WTC11 (cell line): Measurements from ENCODE around the gene HNF1A. TPM values are rescaled to one million over a fixed set of nuclear protein-coding genes. Genes with fewer than 3 reads are reported as not detected.

Source experiments
- ATAC-seq: fragments of 200-7000 bp; cut with Tn5 transposase; 2 replicates; pipeline ENCODE4 v1.10.0; 2021; ENCODE audit warnings: mild to moderate bottlenecking, moderate library complexity
- CTCF ChIA-PET: fragments of 300-600 bp; sonication (Branson Sonifier 250); formaldehyde crosslinking; loops from one replicate; lab custom pipeline; 2021; ENCODE audit warnings: antibody characterized with exemption; lab: Charles Lee
- POLR2A ChIA-PET: fragments of 350-600 bp; sonication (Branson Sonifier 250); formaldehyde crosslinking; loops from one replicate; lab custom pipeline; 2021; ENCODE audit warnings: antibody characterized with exemption; lab: Charles Lee
- DNase-seq: peaks from one replicate; pipeline ENCODE4 v3.0.0; 2021; ENCODE audit warnings: low spot score
- H3K27ac Mint-ChIP-seq: 2 replicates; pipeline ENCODE4 v1.8.0; 2021; ENCODE audit warnings: mixed read lengths
- H3K27me3 Mint-ChIP-seq: 2 replicates; pipeline ENCODE4 v1.8.0; 2021; ENCODE audit warnings: low read depth, mild to moderate bottlenecking, moderate library complexity, mixed read lengths
- H3K36me3 Mint-ChIP-seq: 2 replicates; pipeline ENCODE4 v1.8.0; 2021; ENCODE audit warnings: mixed read lengths
- H3K4me1 Mint-ChIP-seq: 2 replicates; pipeline ENCODE4 v1.8.0; 2022; ENCODE audit warnings: mixed read lengths
- H3K4me3 Mint-ChIP-seq: 2 replicates; pipeline ENCODE4 v1.8.0; 2021; ENCODE audit warnings: mild to moderate bottlenecking, moderate library complexity, mixed read lengths
- H3K9me3 Mint-ChIP-seq: 2 replicates; pipeline ENCODE4 v1.8.0; 2021; ENCODE audit warnings: mixed read lengths
- ATF6 ChIP-seq: sonication (generic); formaldehyde crosslinking; IDR thresholded peaks from 2 replicates; pipeline ENCODE4 v1.8.1; 2023; ENCODE audit warnings: mild to moderate bottlenecking, missing genetic modification reagents
- CREM ChIP-seq: sonication (generic); formaldehyde crosslinking; IDR thresholded peaks from 2 replicates; pipeline ENCODE4 v1.8.1; 2022; ENCODE audit warnings: mild to moderate bottlenecking, missing genetic modification reagents, moderate library complexity
- CTCF ChIP-seq: fragments of 200-600 bp; IDR thresholded peaks from 2 replicates; pipeline ENCODE4 v1.8.0; 2022; ENCODE audit warnings: antibody characterized with exemption
- FOXJ3 ChIP-seq: sonication (generic); formaldehyde crosslinking; IDR thresholded peaks from 2 replicates; pipeline ENCODE4 v1.9.0; 2021; ENCODE audit warnings: missing genetic modification reagents, mild to moderate bottlenecking, borderline replicate concordance
- FOXP4 ChIP-seq: sonication (generic); formaldehyde crosslinking; IDR thresholded peaks from 2 replicates; pipeline ENCODE4 v1.8.0; 2022; ENCODE audit warnings: mild to moderate bottlenecking, missing genetic modification reagents
- GRHL2 ChIP-seq: fragments of 250-450 bp; sonication (Bioruptor Pico); IDR thresholded peaks from 2 replicates; pipeline ENCODE4 v1.8.0; 2022; ENCODE audit warnings: mild to moderate bottlenecking, moderate library complexity; ENCODE audit not compliant: insufficient replicate concordance, severe bottlenecking
- HMGA2 ChIP-seq: fragments of 250-450 bp; sonication (Bioruptor Pico); IDR thresholded peaks from 2 replicates; pipeline ENCODE4 v1.4.0; 2021; ENCODE audit warnings: mild to moderate bottlenecking, moderate library complexity
- MAX ChIP-seq: sonication (generic); formaldehyde crosslinking; IDR thresholded peaks from 2 replicates; pipeline ENCODE4 v1.8.0; 2022; ENCODE audit warnings: mild to moderate bottlenecking, missing genetic modification reagents
- NFE2L1 ChIP-seq: sonication (generic); formaldehyde crosslinking; IDR thresholded peaks from 2 replicates; pipeline ENCODE4 v1.8.1; 2023; ENCODE audit warnings: missing genetic modification reagents
- NFYB ChIP-seq: sonication (generic); formaldehyde crosslinking; conservative IDR thresholded peaks from 2 replicates; pipeline ENCODE4 v1.8.0; 2022; ENCODE audit warnings: low read depth, missing genetic modification reagents
- PREB ChIP-seq: sonication (generic); formaldehyde crosslinking; IDR thresholded peaks from 2 replicates; pipeline ENCODE4 v1.8.1; 2022; ENCODE audit warnings: mild to moderate bottlenecking, missing genetic modification reagents, moderate library complexity, borderline replicate concordance
- TEAD1 ChIP-seq: sonication (generic); formaldehyde crosslinking; IDR thresholded peaks from 2 replicates; pipeline ENCODE4 v1.8.0; 2022; ENCODE audit warnings: mild to moderate bottlenecking, missing genetic modification reagents
- USF1 ChIP-seq: sonication (generic); formaldehyde crosslinking; IDR thresholded peaks from 2 replicates; pipeline ENCODE4 v1.8.0; 2022; ENCODE audit warnings: mild to moderate bottlenecking, missing genetic modification reagents
- ZNF232 ChIP-seq: sonication (generic); formaldehyde crosslinking; IDR thresholded peaks from 2 replicates; pipeline ENCODE4 v1.8.0; 2022; ENCODE audit warnings: mild to moderate bottlenecking, missing genetic modification reagents
- ZNF281 ChIP-seq: sonication (generic); formaldehyde crosslinking; IDR thresholded peaks from 2 replicates; pipeline ENCODE4 v1.8.0; 2023; ENCODE audit warnings: mild to moderate bottlenecking, missing genetic modification reagents
- ZNF416 ChIP-seq: fragments of 250-450 bp; sonication (Bioruptor Pico); IDR thresholded peaks from 2 replicates; pipeline ENCODE4 v1.9.0; 2021; ENCODE audit warnings: mild to moderate bottlenecking, inconsistent platforms
- ZNF532 ChIP-seq: fragments of 250-450 bp; sonication (Bioruptor Pico); IDR thresholded peaks from 2 replicates; pipeline ENCODE4 v1.9.0; 2021; ENCODE audit warnings: mild to moderate bottlenecking, borderline replicate concordance
- ZNF671 ChIP-seq: fragments of 250-450 bp; sonication (Bioruptor Pico); IDR thresholded peaks from 2 replicates; pipeline ENCODE4 v1.8.0; 2021; ENCODE audit warnings: mild to moderate bottlenecking
- total RNA-seq: library from RNA; stranded (reverse); gene quantifications from 3 replicates; pipeline ENCODE4 v1.2.3, GENCODE V29; 2021

The HNF1A gene
- total RNA-seq, 1 experiment from 2014 or later: not detected

GRCh38 chr12:121025442-121026226 is 47.3 kb downstream of the HNF1A start:
- ChIA-PET CTCF (interaction anchor here (1.1 to 1.4 kb wide), 2 partner anchors 9 to 20 kb away, joined by 3 to 4 read pairs; no protein-coding TSS in a partner anchor), POLR2A (no interaction called here)
- Mint-ChIP-seq H3K9me3 (no peaks in the 10 kb centered on the region), H3K27ac (no peak overlapping the region), H3K4me3 (no peak overlapping the region), H3K4me1 (peaks cover 5% of the 10 kb centered on the region), H3K27me3 (no peaks in the 10 kb centered on the region; the same call in 1 of the 2 replicates), H3K36me3 (no peaks in the 10 kb centered on the region)
- ATAC-seq (no peak), DNase-seq (no peak)
- TF ChIP-seq NFYB (CRISPR knock-in tag) (no peak), MAX (CRISPR knock-in tag) (no peak), NFE2L1 (no peak), ATF6 (CRISPR knock-in tag) (no peak), FOXJ3 (no peak), TEAD1 (CRISPR knock-in tag) (no peak), ZNF671 (CRISPR knock-in tag) (no peak), ZNF281 (CRISPR knock-in tag) (no peak), HMGA2 (CRISPR knock-in tag) (no peak), CTCF (no peak), CREM (CRISPR knock-in tag) (no peak), FOXP4 (CRISPR knock-in tag) (no peak), PREB (CRISPR knock-in tag) (no peak), GRHL2 (CRISPR knock-in tag) (no peak), ZNF532 (CRISPR knock-in tag) (no peak), ZNF232 (CRISPR knock-in tag) (no peak), USF1 (no peak), ZNF416 (CRISPR knock-in tag) (no peak)
